ENCODE measurements around the gene FRAT2.

DNA sequence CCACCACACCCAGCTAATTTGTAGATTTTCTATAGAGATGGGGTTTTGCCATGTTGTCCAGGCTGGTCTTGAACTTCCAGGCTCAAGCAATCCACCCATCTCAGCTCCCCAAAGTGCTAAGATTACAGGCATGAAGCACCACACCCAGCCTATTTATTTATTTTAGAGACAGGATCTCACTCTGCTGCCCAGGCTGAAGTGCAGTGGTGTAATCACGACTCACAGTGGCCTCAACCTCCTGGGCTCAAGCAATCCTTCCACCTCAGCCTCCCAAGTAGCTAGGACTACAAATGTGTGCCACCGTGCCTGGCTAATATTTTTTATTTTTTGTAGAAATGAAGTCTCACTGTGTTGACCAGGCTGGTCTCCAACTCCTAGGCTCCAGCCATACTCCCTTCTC, 6.9 kb upstream of the FRAT2 start:
- TF ChIP-seq, protein P1, sequence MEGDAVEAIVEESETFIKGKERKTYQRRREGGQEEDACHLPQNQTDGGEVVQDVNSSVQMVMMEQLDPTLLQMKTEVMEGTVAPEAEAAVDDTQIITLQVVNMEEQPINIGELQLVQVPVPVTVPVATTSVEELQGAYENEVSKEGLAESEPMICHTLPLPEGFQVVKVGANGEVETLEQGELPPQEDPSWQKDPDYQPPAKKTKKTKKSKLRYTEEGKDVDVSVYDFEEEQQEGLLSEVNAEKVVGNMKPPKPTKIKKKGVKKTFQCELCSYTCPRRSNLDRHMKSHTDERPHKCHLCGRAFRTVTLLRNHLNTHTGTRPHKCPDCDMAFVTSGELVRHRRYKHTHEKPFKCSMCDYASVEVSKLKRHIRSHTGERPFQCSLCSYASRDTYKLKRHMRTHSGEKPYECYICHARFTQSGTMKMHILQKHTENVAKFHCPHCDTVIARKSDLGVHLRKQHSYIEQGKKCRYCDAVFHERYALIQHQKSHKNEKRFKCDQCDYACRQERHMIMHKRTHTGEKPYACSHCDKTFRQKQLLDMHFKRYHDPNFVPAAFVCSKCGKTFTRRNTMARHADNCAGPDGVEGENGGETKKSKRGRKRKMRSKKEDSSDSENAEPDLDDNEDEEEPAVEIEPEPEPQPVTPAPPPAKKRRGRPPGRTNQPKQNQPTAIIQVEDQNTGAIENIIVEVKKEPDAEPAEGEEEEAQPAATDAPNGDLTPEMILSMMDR (conservative IDR thresholded peaks at IDR 0.05; ENCODE audit: low read depth, low read length) = no peak
- TF ChIP-seq RAD21 (IDR thresholded peaks at IDR 0.05; ENCODE audit: low read length) (no peak), FOS (IDR thresholded peaks at IDR 0.05; ENCODE audit: low read depth, low read length) (no peak), POLR2A (IDR thresholded peaks at IDR 0.05; ENCODE audit: low read depth, low read length) (no peak), MXI1 (IDR thresholded peaks at IDR 0.05; ENCODE audit: borderline replicate concordance, low read depth, low read length) (no peak), CEBPB (IDR thresholded peaks at IDR 0.05; ENCODE audit: low read depth, low read length) (no peak), RFX5 (IDR thresholded peaks at IDR 0.05; ENCODE audit: low read depth, low read length) (no peak), BHLHE40 (IDR thresholded peaks at IDR 0.05; ENCODE audit: low read depth, low read length) (no peak), RCOR1 (IDR thresholded peaks at IDR 0.05; ENCODE audit: insufficient replicate concordance, low read length) (no peak), SMC3 (IDR thresholded peaks at IDR 0.05; ENCODE audit: low read depth, low read length) (no peak), MAFK (IDR thresholded peaks at IDR 0.05; ENCODE audit: low read depth, low read length) (no peak), MAZ (IDR thresholded peaks at IDR 0.05; ENCODE audit: borderline replicate concordance, low read depth, low read length) (no peak)
- TF ChIP-seq, protein P2, sequence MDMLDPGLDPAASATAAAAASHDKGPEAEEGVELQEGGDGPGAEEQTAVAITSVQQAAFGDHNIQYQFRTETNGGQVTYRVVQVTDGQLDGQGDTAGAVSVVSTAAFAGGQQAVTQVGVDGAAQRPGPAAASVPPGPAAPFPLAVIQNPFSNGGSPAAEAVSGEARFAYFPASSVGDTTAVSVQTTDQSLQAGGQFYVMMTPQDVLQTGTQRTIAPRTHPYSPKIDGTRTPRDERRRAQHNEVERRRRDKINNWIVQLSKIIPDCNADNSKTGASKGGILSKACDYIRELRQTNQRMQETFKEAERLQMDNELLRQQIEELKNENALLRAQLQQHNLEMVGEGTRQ (IDR thresholded peaks at IDR 0.05; ENCODE audit: low read depth, low read length) = no peak
- TF ChIP-seq, protein P3, sequence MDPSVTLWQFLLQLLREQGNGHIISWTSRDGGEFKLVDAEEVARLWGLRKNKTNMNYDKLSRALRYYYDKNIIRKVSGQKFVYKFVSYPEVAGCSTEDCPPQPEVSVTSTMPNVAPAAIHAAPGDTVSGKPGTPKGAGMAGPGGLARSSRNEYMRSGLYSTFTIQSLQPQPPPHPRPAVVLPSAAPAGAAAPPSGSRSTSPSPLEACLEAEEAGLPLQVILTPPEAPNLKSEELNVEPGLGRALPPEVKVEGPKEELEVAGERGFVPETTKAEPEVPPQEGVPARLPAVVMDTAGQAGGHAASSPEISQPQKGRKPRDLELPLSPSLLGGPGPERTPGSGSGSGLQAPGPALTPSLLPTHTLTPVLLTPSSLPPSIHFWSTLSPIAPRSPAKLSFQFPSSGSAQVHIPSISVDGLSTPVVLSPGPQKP (IDR thresholded peaks at IDR 0.05; ENCODE audit: borderline replicate concordance, low read depth, low read length) = no peak
